HG02571 (cell line): Measurements from ENCODE around the gene ZNF827.
"Not testable (repeated sequence)": the region's sequence is repeated elsewhere in the genome, so short reads cannot be mapped to it uniquely, and the experiment has no call there.

Experiments used
- ATAC-seq: cut with Tn5 transposase; IDR thresholded peaks from one replicate; pipeline ENCODE4 v1.9.1; 2021; ENCODE audit warnings: mild to moderate bottlenecking, moderate library complexity; ENCODE audit not compliant: unreplicated experiment

Gene ZNF827

GRCh38 chr4:145866991-145867390, 71.6 kb downstream of the ZNF827 start:
- no peak for ATAC-seq

DNA sequence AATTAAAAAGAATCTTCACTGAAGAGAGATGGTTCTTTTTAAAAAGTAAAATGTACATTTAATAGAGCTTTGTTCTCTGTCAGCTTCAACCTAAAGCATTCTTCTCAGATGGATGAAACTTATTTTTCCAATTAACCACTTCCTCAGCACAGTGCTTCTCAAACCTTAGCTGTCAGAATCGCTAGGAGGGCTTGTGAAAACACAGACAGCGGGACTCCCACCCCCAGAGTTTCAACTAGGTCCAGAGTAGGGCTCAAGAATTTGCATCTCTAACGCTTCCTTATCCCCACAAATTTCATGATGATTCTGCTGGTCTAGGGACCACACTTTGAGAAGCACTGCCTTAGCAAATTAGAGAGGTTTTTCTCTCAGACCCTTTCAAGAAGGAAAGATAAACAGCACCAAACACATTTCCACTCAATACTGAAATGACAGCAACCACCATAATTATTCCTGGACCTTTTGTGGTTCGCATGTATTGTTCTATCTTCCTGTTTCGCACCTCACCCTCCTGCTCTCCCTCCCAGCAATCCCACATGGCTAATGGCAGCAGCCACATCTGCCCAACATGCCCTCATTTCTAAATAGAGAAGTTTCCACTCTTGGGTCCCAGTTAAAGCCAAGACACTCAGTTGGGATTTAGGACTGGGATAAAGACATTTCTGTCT, 73.2 kb downstream of the ZNF827 start:
- peak; percentile 42 for ATAC-seq

- ATAC-seq = no peak
Measured at GRCh38 chr4:145863191-145863590, 75.4 kb downstream of the ZNF827 start.

DNA sequence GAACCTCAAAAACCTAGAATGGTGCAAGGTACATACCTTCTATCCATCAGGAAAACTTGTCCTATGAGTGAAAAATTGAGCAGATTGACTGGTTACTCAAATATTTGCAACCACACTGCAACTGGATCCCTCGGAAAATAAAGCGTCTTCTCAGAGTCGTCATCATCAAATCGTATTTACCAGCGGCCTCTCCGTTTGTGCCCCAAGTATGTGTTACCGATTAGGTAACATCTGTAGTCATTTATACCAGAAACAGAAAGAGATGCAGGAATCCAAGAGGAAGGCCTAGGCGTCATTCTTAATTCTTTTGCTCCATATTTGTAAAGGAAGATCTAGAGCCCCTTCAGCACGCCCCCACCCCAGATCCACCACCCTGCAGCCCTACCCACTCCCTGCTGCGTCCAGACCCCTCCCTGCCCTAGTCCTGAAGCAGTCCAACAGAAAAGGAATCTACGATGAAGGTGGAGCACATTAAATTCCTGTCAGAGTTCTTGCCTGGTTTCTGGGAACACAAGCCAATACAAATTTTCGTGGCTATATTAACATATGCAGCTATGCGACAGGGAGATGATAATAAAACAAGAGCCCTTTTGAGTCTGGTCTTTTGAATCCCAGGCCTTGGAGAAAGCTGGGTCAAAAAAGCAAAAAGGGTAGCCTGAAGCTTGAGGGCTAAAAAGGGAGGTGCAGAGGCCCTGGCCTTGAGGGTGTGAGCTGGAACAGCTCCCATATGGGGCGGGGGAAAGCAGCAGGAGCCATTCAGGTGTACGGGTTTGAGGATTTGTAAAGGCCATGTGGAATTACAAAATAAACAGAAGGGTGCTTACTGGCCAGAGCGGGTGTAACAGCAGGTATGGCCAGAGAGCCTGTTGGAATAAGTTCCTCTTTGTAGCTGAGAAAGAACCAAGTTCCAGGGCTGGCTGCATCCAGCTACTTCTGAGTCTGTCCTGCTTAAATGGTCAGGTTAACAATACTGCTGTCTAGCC, 77.0 kb downstream of the ZNF827 start:
- no peak for ATAC-seq

- no peak for ATAC-seq
Measured at GRCh38 chr4:145860897-145861296, 77.7 kb downstream of the ZNF827 start.

GRCh38 chr4:145860446-145860845, 78.2 kb downstream of the ZNF827 start:
- no peak for ATAC-seq

DNA sequence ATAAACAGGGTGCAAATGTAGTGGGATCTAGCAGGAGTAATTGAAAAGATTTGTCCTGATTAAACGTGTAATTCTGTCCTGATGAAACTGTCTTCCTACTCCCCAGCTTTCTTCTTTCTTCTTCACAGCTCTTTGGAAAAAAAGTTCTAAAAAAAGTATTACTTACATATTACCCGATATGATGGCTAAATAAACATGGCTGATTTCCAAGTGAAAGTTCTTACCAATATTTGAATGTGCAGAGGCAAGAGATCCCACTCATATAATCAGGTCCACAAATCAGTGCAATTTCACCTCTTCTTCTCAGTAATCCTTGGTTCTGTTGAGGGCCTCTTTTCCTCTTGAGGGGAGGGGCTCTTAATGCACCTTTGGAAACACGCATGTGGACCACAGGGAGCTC, 78.7 kb downstream of the ZNF827 start:
- ATAC-seq = no peak

DNA sequence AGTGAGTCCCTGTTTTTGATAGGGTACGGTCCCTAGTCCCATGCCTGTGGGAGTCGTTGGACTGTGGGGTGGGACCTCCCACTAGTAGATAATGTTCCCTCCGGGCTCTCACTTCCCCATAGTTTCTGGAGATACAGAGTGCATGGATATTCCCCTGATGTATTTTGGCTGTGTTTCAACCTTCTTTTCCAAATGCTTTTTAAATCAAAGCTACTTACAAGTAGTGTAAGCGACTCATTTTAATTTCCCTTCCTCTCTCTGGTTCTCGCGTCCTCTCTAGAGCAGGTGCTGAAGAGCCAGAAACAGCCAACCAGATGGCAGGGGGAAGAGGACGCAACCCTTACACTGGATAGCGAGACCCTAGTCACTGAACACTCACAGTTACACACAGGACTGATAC, 79.2 kb downstream of the ZNF827 start:
- ATAC-seq = no peak

DNA sequence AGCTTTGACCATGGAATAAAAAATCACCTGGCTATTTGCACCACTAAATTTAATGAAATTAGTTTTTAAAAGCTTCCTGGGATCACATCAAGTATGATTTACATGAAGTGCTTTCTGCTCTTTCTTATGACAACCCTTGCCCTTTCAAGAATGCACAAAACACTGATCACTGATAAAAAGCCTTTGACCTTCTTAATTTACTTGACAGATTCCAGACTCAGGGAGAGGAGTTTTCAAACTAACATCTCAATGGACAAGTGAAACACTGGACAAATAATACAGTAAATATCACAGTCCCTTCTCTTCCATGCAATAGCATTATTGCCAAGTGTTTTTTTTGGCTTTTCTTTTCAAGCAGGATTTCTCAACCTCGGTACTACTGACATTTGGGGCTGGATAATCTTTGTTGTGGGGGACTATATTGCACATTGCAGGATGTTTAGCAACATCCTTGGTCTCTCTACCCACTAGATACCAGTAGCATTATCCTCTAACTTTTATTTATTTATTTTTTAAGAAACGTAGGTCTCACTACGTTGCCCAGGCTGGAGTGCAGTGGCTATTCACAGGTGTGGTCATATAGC, 86.3 kb downstream of the ZNF827 start:
- no peak for ATAC-seq

GRCh38 chr4:145851511-145852201, 87.0 kb downstream of the ZNF827 start:
- ATAC-seq = no peak

- no peak for ATAC-seq
Measured at GRCh38 chr4:145847764-145848163, 90.9 kb downstream of the ZNF827 start.

GRCh38 chr4:145845118-145845517, 93.5 kb downstream of the ZNF827 start:
- ATAC-seq = no peak

GRCh38 chr4:145843639-145844038, 95.0 kb downstream of the ZNF827 start:
- no peak for ATAC-seq

DNA sequence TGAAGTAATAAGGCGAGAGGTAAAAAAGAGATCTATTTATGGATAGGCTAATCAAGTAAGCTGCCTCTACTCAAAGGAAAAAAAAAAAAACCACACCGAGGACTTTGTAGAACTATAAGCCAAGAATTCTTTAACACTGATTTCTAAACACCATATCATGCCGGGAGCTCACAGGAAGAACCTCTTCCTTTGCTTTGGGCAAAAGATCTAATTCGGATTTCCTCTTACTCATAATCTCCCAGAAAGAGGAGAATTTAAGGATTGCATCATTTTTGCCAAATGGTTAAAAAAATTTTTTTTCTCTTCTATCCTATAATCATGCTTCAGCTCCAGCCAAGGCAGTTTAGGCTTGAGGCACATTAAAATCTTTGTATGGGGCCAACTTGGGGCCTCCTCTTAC, 95.5 kb downstream of the ZNF827 start:
- ATAC-seq = no peak

DNA sequence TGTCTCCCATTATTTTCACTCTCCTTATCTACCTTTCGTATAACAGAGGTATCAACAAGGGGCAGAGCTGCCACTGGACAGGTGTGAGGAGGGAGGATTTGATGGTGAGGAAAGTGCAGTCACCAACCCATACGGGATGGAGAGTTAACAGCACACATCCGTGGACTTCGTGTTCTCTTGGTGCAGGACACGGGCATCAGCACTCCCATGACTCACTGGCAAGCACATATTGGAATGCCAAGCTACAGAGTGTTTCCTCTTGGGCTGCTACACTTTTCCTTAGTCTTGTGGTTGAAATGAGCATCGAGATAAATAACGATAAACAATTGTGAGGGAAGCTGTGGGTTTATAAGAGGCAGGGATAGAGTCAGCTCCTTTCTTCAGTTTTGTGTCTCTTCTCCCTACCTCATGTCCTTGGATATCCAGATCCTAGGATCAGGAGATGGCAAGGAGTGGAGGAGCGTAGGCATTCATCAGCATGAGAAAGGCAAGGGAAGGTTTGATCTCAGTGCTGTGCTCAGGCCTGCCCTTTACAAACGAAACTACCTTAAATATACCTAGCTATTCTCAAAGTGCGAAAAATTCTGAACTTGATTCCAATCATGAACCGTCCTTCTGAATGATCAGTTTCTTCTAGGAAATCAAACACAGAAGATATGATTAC, 96.3 kb downstream of the ZNF827 start:
- no peak for ATAC-seq

GRCh38 chr4:145840801-145841200, 97.8 kb downstream of the ZNF827 start:
- ATAC-seq = no peak

DNA sequence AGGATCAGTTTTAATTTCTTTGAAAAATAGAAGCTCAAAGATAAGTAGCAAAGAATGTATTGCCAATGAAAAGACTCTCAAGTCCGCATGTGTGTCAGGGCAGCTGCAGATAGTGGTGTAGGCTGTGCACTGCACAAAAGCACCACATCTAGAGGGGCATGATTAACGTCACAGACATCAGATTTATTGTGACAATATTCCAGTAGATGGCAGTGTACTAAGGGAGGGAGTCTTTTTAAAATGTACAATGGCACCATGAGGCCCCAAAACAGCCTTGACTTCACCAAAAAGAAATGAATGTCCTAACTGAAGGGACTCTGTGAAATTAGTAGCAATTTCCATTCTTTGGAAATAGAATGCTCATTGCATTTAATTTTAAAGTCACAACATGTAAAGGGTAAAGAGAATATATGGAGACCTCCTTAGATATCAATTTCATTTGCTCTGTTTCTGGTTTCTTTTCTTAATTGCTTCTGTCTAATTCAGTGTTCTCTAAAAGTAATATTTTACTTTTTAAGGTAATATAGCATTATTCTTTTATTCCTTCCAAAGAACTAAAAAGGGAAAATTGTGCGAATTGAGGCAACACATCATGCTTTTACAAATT, 98.4 kb downstream of the ZNF827 start:
- ATAC-seq = peak; percentile 68

DNA sequence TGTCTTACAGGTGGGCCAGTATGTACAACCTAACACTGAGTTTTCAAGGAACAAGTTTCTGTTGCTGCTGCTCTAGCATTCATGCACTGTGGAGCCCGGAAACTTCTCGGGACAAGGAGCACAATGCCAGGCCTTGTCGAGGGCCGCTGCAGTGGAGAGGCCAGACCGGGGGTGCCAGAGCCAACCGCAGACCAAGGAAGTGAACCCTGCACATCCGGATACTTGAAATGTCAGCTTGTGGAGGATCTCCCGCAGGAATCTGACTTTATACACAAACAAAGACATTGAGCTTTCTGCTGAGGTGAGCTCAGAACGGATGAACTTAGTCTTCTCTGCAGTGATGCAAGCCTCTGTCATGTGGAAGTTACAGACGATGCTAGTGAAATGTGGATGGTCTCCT, 99.5 kb downstream of the ZNF827 start:
- no peak for ATAC-seq

- not testable (repeated sequence) for ATAC-seq
Measured at GRCh38 chr4:145832384-145832783, 106.2 kb downstream of the ZNF827 start.

- peak; percentile 47 for ATAC-seq
Measured at GRCh38 chr4:145830699-145831098, 107.9 kb downstream of the ZNF827 start.
